T-helper 9 cell (primary cell): ENCODE measurements around the gene HNRNPUL1.
"Not testable (repeated sequence)": the region's sequence is repeated elsewhere in the genome, so short reads cannot be mapped to it uniquely, and the experiment has no call there.

ENCODE experiments used
- DNase-seq: peaks from one replicate; pipeline ENCODE4 v3.0.0-alpha.2; 2020

Gene HNRNPUL1

DNA sequence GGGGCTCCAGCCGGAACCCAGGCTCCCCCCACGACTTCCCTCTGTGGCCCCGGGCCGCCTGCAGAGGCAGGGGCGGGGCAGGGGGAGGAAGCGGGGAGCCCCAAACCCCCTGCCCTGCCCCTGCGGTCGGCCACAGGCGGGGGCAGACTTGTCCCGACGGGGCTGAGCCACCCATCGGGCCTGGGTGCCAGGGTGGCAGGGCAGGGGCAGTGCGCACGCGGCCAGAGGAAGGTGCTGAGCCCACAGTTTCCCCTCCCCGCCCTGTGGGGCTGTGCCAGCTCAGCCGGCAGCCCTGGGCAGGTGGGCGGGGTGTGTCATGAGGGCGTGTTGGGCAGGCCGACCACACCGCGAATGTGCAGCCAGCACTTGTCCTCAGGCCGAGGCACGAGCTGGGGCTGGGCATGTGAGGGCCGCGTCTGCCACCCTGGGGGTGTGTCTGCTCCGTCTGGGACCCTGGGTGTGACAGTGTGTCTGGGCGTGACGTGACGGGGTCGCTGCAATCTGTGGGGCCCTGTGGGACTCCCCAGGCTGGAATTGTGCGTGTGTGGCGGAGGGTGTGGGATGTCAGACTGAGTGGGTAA is 63.5 kb downstream of the HNRNPUL1 start:
- DNase-seq, result peak; percentile 89

DNA sequence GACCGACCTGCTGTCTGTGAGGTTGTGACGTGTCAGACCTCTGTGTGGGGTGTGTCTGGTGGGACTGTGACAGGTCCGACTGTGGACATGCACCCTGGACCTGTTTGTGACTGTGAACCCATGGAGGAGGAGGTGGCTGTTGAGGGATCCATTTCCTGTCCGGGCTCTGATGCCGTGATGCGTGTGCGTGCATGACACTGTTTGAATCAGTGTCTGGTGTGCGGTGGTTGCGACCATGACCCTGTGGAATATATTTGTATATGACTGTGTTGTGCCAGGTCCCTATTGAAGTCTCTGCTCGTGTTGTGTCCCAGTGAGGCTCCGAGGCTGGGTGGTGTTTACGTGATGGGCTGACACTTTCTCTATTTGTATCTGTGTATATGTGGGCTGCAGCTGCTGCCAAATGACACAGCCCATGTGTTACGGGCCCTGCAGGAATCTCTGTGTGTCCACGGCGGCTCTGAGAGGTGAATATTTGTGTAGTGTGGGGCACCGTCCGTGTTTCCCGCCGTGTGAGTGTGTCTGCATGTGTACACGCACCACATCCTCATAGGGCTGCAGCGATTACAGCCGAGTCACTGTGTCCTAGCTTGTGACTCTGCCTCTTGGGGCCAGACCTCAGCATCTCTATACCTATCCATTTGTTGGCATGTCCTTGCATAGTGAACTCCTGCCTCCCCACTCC is 64.1 kb downstream of the HNRNPUL1 start:
- DNase-seq, result no peak

DNA sequence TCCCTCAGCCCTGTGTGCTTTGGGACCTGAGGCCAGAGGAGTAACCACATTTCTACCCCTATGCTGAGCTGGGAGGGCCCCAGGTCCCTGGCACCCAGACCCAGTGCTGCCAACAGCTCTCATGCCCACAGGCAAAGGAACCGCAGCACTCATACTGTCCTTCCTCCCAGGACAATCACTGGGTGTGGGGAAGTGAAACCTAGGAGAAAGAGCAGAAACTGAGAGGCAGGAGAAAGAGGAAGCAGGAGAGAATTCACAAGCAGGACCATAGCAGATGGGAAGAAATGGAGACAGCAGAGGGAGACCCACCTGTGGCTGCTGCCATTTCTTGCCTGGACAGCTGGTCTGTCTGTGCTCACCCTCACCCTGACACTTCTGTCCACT is 64.7 kb downstream of the HNRNPUL1 start:
- DNase-seq, result no peak

DNA sequence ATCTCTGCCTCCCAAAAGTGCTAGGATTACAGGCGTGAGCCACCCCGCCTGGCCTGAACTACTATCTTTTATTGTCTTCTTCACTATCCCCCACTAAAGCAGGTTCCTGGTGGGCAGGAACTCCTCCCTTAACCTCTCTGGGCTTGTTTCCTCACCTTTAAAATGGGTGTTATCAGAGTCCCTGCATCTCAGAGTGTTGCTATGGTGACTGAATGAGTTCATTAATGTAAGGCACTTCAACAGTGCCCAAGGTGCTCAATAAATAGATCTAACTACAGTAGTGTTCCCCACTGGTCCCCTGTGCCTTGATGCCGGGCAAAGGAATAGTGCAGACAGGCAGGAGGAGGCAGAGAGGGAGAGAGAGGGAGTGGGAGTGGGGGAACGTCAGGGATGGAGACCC is 66.3 kb downstream of the HNRNPUL1 start:
- no peak for DNase-seq

DNA sequence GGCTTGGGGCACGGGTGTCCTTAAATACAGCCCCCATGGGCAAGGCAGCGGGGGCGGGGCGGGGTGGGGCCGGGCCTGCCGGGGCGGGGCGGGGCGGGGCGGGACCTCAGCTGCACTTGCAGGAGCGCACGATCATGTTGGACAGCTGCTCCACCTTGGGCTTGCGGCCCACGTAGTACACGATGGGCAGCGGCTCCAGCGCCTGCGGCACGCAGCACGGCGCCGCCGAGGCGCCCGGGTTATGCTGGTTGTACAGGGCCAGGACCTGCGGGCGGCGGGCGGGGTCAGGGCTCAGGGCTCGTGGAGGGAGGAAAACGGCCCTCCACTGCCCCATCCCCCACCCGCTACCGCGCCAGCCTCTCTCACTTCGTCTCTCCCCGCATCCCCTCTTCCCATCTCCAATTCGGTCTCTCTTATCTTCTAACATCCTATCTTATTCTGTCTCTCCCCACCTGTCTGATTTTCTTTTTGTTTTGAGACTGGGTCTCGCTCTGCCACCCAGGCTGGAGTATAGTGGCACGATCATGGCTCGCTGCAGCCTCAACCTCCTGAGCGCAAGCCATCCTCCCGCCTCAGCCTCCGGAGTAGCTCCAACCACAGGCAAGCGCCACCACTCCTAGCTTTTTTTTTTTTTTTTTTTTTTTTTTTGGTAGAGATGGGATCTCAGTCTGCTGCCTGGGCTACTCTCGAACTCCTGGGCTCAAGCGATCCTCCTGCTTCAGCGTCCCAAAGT is 66.9 kb downstream of the HNRNPUL1 start:
- DNase-seq, result no peak

DNA sequence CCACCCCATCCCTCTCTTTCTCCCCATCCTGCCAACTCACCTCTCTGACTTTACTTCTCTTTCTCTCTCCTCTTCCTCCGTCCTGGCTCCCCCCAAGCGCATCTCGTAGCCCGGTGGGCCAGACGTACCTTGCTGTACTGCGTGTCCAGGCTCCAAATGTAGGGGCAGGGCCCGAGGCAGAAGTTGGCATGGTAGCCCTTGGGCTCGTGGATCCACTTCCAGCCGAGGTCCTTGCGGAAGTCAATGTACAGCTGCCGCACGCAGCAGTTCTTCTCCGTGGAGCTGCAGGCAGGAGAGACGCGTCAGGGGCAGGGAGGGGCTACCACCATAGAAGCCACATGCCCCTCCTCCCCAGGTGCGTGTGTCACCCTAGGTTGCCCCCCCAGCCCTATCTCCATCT is 67.8 kb downstream of the HNRNPUL1 start:
- no peak for DNase-seq

DNA sequence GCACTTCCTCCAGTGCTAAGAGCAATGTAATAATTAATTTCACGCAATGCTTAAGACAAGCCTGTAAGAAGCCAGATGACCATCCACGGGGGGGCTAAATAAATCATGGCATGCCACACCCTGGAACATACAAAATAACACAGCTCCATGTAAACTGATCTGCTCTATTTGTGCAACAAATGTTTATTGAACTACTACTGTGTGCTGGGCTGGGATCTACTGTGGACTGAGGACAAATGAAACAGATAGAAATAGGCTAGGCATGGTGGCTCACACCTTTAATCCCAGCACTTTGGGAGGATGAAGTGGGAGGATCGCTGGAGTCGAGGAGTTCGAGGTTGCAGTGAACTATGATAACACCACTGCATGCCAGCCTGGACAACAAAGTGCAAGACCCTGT is 68.3 kb downstream of the HNRNPUL1 start:
- no peak for DNase-seq

DNA sequence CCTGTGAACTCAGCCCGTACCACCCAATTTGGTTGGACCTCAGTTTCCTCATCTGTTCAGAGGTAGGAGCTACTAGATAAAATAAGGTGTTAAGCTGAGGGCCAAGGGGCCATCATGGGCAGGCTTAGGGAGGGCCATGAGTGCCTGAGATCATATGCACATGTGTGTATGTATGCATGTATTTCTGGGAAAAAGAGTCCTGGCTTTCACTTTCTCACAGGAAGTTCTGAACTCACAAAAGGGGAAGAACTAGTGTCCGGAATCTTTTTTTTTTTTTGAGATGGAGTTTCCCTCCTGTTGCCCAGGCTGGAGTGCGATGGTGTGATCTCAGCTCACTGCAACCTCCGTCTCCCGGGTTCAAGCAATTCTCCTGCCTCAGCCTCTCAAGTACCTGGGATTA is 70.6 kb downstream of the HNRNPUL1 start:
- DNase-seq, result no peak

DNA sequence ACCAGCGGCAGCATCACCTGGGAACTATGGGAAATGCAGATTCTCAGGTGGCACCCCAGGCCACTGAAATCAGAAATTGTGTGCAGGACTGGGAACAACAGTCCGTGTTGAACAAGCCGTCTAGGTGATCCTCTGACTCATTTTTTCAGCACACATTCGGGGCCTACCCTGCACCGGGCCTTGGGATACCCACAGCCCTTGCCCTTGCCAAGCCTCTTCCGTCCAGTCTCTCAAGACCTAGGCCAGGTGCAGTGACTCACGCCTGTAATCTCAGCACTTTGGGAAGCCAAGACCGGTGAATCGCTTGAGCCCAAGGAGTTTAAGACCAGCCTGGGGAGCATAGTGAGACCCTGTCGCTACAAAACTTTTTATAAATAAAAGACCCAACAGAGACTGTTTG is 71.3 kb downstream of the HNRNPUL1 start:
- DNase-seq, result no peak

DNA sequence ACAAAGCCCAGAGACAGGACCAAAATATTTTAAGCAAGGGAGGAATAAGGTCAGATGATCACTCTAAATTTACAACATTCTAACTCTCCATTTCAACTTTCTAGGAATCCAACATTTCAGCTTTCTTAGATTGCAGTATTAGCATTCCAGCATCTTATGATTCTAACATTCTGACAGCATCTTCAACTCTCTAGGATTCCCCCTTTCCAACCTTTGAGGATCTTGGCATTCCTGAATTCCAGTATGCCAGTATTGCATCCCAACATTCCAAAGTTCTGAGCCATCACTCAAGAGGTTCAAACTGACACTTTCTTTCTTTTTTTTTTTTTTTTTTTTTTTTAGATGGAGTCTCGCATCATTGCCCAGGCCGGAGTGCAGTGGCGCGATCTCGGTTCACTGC is 75.8 kb downstream of the HNRNPUL1 start:
- DNase-seq, result no peak

DNA sequence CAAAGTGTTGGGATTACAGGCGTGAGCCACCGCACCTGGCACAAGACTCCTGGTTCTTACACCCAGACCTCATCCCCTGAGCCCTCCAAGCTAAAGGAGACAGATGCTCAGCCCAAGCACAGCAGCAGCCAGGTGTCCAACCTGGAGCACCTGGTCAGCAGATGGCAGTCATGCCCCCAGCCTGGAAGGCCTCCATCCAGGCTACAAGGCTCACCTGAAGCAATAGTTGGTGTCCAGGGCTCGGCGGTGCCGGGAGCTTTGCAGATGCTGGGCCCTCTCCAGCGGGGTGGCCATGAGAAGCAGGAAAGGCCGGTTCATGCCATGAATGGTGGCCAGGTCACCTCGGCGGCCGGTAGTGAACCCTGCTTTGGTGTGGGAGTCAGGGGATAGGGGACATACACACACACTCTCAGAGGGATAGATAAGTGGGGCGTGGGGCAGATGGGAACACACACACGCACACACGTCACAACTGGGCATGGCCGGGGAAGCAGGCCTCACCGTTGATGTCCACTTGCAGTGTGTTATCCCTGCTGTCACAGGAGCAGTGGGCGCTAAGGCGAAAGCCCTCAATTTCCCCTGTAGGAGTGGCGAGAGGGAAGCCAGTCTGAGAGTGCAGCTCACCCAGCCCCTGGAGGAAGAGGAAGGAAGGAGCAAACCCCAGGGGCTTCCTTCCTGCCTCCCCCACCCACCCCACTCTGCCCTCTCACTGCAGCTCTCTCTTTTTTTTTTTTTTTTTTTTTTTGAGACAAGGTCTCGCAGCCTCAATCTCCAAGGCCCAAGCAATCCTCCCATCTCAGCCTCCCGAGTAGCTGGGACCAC is 77.7 kb downstream of the HNRNPUL1 start:
- no peak for DNase-seq

DNA sequence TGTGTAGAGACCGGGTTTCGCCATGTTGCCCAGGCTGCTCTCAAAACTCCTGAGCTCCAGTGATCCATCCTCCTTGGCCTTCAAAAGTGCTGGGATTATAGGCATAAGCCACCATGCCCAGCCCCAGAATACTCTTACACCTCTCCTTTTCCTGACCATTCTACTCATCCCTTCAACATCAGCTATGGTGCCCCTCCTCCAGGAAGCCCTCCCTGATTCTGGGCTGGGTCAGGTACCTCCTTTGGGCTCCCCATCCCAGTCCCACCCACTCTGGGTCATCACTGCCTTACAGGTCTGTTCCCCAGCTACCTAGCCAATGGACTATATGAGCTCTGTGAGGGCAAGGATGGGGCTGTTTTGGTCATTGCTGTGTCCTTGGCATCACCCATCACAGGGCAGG is 80.0 kb downstream of the HNRNPUL1 start:
- DNase-seq, result no peak

DNA sequence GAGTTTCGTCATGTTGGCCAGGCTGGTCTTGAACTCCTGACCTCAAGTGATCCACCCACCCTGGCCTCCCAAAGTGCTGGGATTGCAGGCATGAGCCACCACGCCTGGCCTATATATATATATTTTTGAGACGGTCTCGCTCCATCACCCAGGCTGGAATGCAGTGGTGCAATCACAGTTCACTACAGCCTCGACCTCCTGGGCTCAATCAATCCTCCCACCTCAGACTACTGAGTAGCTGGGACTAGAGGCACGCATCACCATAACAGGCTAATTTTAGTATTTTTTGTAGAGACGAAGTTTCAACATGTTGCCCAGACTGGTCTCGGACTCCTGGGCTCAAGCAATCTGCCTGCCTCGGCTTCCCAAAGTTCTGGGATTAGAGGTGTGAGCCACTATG is 82.7 kb downstream of the HNRNPUL1 start:
- not testable (repeated sequence) for DNase-seq

DNA sequence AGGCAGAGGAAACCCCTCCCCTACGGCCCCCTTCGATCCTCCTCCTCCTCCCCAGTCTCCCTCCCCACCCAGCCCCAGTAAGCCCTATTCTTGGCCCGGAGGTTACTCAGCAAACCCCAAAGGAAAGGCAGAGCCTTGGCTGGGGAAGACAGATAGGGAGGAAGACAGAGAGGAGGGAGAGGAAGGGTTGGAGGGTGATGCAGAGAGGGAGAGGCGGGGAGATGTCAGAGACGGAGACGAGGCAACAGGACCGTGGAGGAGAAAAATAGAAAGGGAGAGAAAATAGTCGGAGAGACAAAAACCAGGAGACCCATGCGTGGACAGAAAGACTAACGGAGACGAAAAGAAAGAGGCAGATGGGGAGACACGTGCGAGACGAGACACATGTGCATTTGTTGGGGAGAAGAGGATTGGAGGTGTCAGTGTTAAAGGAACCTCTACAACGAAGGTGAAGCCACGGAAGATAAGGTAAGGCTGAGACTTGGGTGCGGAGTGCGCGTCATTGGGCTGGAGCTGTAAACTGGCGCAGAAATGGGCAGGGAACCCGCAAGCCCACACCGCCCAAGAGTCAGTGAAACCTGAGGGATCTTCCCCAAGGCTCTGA is 86.7 kb downstream of the HNRNPUL1 start:
- no peak for DNase-seq

DNA sequence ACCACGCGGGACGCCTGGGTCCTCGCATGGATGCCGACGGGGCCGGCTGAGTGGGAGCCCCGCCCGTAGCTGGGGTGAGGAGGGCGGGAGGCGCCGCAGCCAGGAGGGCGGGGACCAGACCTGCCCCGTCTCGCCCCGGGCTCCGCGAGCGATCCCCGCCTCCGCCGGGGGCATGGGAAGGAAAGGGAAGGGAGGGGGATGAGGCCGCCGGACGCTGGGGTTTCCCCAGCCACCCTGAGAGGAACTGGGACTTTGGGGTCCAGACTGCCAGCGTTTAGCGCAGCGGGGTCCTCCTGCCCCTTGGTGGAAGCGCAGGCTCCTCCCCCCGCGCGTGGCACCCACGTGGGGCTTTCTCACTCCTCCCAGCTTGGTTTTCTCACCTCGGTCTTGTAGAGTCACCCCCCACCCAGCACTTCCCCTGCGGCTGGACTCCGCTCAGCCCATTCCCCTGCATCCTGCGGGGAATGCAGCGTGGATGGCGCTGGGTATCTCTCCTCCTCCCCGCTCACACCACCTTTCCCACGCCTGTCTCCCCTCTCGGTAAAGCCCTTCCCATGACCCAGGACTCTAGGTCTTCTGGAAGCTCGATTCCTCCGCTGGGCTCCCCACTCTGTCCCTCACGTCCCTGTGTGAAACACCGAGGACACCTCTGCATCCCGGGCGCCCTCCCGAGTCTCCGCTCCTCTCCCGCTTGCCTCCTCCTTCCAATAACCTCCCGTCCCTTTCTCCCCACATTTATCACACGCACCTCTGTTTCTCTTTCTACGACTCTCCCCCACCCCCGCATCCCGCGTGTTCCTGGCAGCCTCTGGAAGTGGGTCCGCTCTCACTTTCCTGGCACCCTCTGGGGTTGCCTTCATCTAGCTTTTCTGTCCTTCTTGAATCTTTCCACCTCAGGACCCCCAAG is 87.4 kb downstream of the HNRNPUL1 start:
- DNase-seq, result peak; percentile 83

DNA sequence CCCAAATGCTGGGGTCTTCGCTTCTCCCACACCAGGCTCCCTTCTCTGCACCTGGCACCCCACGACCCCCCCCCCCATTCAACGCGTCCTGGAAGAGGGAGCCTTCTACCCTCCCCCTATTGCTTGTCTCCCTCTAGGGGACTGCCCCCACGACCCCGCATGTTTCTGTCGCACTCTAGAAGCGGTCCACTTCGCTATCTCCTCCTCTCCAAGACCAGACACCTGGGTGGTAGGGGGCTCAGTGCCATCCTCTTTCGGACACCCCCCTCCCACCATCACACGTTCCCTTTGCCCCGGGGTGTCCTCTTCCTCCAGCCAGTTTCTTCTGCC is 88.1 kb downstream of the HNRNPUL1 start:
- no peak for DNase-seq

DNA sequence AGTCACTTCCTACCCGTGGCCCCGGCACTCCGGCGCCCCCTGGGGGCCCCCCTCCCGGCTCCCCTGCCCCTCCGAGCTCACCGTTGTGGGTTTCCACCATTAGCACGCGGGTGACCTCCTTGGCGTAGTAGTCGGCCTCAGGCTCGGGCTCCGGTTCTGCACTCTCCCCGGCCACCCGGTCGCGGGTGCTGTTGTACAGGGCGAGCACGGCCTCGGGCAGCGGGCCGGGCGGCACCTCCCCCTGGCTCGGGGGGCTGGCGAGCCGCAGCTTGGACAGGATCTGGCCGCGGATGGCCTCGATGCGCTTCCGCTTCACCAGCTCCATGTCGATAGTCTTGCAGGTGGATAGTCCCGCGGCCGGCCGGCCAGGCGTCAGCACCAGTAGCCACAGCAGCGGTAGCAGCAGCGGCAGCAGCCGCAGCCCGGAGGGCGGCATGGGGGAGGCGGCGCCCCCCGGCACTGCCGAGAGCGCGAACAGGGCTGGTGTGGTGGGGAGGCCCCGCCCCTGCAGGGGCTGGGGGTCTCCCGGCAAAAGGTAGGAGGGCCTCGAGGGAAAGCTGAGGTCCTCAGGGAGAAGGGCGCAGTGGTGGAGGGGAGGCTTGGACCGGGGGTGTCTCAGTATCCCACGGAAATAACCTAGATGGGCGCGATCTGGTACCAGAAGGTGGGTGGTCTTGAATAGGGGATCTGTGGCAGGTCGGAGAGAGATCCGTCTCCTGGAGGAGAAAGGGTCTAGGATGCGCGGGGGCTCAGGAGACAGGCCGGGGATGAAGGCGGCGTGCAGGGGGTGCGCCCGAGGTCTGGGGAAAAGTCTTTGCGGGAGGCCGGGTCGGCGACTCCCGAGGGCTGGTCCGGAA is 88.7 kb downstream of the HNRNPUL1 start:
- peak; percentile 70 for DNase-seq

DNA sequence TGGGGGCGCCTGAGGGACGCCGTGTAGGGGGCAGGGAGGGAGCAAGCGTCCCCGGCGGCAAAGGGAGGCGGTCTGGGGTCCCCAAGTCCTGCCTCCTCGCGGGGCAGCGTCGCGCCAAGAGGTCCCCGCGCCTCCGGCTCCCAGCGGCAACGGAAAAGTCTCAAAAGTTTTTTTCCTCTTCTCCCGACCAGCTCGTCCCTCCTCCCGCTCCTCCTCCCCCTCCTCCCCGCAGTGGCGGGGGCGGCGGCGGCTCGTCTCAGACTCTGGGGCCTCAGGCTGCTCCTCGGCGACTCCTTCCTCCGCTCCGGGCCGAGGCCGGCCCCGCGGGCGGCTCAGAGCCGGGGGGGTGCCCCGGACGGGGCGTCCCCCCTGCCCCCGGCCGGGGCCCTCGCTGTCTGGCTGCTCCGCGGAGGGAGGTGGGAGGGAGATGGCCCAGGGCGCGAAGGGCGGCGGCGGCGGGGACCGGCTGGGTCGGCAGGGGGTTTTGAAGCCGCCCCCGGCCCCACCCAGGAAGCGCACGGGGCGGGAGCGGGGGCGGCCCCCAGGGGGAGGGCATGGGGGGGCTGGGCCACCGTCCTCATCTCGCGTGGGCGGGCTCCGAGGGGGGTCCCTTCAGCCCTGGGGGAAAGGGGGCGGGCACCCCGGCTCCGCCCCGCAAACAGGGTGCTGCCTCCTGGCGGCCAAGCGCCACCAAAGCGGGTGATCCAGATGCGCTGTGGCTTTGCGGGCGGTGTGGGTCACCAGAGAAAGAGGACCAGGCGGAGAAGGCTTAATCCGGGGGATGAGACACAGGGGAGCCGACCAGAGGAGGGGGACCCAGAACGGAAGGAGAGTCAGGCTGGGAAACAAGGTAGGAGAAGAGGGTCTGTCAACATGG is 89.5 kb downstream of the HNRNPUL1 start, which contains the start of gene TGFB1:
Gene TGFB1, minus strand, starts transcription at position 457 of the 877 bp plus-strand sequence. CDS start 878 bp downstream, outside the sequence.
- peak; percentile 93 for DNase-seq

DNA sequence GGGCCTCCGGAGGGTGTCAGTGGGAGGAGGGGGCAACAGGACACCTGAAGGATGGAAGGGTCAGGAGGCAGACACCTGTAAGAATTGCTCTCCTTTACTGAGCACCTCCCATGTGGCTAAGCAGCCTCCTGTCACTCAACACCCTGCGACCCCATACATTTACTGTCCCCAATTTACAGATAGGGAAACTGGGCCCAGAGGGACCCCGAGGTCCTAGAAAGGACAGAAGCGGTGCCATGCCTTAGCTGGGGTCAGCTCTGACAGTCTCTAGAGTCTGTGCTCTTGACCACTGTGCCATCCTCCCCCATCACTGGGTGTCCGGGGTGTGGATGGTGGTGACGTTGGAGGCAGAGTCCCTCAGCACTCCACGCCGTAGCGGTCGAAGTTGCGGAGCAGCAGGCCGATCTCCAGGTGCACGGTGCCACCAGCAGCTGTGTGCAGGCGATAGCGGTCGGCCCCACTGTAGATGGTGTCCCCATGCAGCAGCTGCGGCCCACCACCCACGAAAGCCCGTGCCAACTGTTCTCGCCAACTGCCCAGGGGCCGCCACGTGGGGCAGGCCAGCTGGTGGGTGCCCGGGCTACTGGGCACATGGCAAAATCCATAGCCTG is 90.3 kb downstream of the HNRNPUL1 start:
- DNase-seq, result no peak
